ENCODE data around the gene MUC12.
"Not testable (repeated sequence)": the region's sequence is repeated elsewhere in the genome, so short reads cannot be mapped to it uniquely, and the experiment has no call there.

GRCh38 chr7:101064176-101064550 lies 94.8 kb downstream of the MUC12 start:
- TF ChIP-seq CTCF (IDR thresholded peaks at IDR 0.05 in 4 of 5, conservative IDR thresholded peaks at IDR 0.05 in 1 of 5); POLR2A (IDR thresholded peaks at IDR 0.05): not testable (repeated sequence)

All from gastrocnemius medialis (tissue), 4 donors.